ENCODE results near the gene SLC7A9. TPM values are rescaled to one million over a fixed set of nuclear protein-coding genes. Genes with fewer than 3 reads are reported as not detected.
"Not testable (repeated sequence)": the region's sequence is repeated elsewhere in the genome, so short reads cannot be mapped to it uniquely, and the experiment has no call there.

SLC7A9 gene
- polyA plus RNA-seq, 1 donor from 2014 or later, result 2.5 TPM

GRCh38 chr19:32832825-32833224 lies 36.7 kb downstream of the SLC7A9 start:
- H2AFZ ChIP-seq (ENCODE audit: low read depth, low read length); H3F3A ChIP-seq (ENCODE audit: insufficient read depth, low read length, poor library complexity, severe bottlenecking); H3K4me3 ChIP-seq (ENCODE audit: low read length); H3K27ac ChIP-seq (ENCODE audit: low read length); H3K79me2 ChIP-seq (replicated peaks; ENCODE audit: insufficient read depth, low read length); H3K9me3 ChIP-seq (ENCODE audit: low read length); H3K4me2 ChIP-seq (ENCODE audit: low read length); H3K9me2 ChIP-seq (ENCODE audit: insufficient read depth, low read length); H3K36me3 ChIP-seq (ENCODE audit: insufficient read depth, low read length); H3K9ac ChIP-seq (ENCODE audit: low read length); H4K20me1 ChIP-seq (ENCODE audit: insufficient read depth); H3K27me3 ChIP-seq (ENCODE audit: insufficient read depth, low read depth, low read length): not testable (repeated sequence)

GRCh38 chr19:32832094-32832493 lies 37.5 kb downstream of the SLC7A9 start:
- not testable (repeated sequence) for H2AFZ ChIP-seq (ENCODE audit: low read depth, low read length); H3K36me3 ChIP-seq (ENCODE audit: insufficient read depth, low read length); H3K4me2 ChIP-seq (ENCODE audit: low read length); H4K20me1 ChIP-seq (ENCODE audit: insufficient read depth); H3F3A ChIP-seq (ENCODE audit: insufficient read depth, low read length, poor library complexity, severe bottlenecking); H3K27ac ChIP-seq (ENCODE audit: low read length); H3K4me3 ChIP-seq (ENCODE audit: low read length); H3K9me3 ChIP-seq (ENCODE audit: low read length); H3K27me3 ChIP-seq (ENCODE audit: insufficient read depth, low read depth, low read length); H3K9ac ChIP-seq (ENCODE audit: low read length); H3K79me2 ChIP-seq (replicated peaks; ENCODE audit: insufficient read depth, low read length); H3K9me2 ChIP-seq (ENCODE audit: insufficient read depth, low read length)

GRCh38 chr19:32831611-32832010 lies 38.0 kb downstream of the SLC7A9 start:
- H3K9me2 ChIP-seq (ENCODE audit: insufficient read depth, low read length), result no peaks in the 10 kb centered on the region
- no peaks in the 10 kb centered on the region for H3K9me3 ChIP-seq (ENCODE audit: low read length)
- no peaks in the 10 kb centered on the region for H3K36me3 ChIP-seq (ENCODE audit: insufficient read depth, low read length)
- H3F3A ChIP-seq (ENCODE audit: insufficient read depth, low read length, poor library complexity, severe bottlenecking), result no peaks in the 10 kb centered on the region
- no peak overlapping the region for H3K4me2 ChIP-seq (ENCODE audit: low read length)
- no peak overlapping the region for H3K9ac ChIP-seq (ENCODE audit: low read length)
- no peak overlapping the region for H3K27ac ChIP-seq (ENCODE audit: low read length)
- no peak for TF ChIP-seq REST (IDR thresholded peaks at IDR 0.05; ENCODE audit: borderline replicate concordance)
- no peaks in the 10 kb centered on the region for H4K20me1 ChIP-seq (ENCODE audit: insufficient read depth)
- H3K27me3 ChIP-seq (ENCODE audit: insufficient read depth, low read depth, low read length), result no peaks in the 10 kb centered on the region
- H3K79me2 ChIP-seq (replicated peaks; ENCODE audit: insufficient read depth, low read length), result no peaks in the 10 kb centered on the region
- H3K4me3 ChIP-seq (ENCODE audit: low read length), result no peak overlapping the region
- no peak overlapping the region for H2AFZ ChIP-seq (ENCODE audit: low read depth, low read length)

GRCh38 chr19:32830231-32831014 lies 39.1 kb downstream of the SLC7A9 start:
- Histone ChIP-seq H2AFZ (ENCODE audit: low read depth, low read length) (no peak overlapping the region), H4K20me1 (ENCODE audit: insufficient read depth) (no peaks in the 10 kb centered on the region), H3F3A (ENCODE audit: insufficient read depth, low read length, poor library complexity, severe bottlenecking) (no peaks in the 10 kb centered on the region), H3K79me2 (replicated peaks; ENCODE audit: insufficient read depth, low read length) (no peaks in the 10 kb centered on the region), H3K4me2 (ENCODE audit: low read length) (no peak overlapping the region), H3K27ac (ENCODE audit: low read length) (no peak overlapping the region), H3K36me3 (ENCODE audit: insufficient read depth, low read length) (no peaks in the 10 kb centered on the region), H3K9ac (ENCODE audit: low read length) (no peak overlapping the region), H3K9me3 (ENCODE audit: low read length) (no peaks in the 10 kb centered on the region), H3K4me3 (ENCODE audit: low read length) (no peak overlapping the region), H3K27me3 (ENCODE audit: insufficient read depth, low read depth, low read length) (no peaks in the 10 kb centered on the region), H3K9me2 (ENCODE audit: insufficient read depth, low read length) (no peaks in the 10 kb centered on the region)
- TF ChIP-seq EZH2 (IDR thresholded peaks at IDR 0.05; ENCODE audit: borderline replicate concordance, insufficient read depth, low read length, poor library complexity, severe bottlenecking), result no peak
- TF ChIP-seq TAF1 (IDR thresholded peaks at IDR 0.05; ENCODE audit: low read depth), result no peak
- no peak for TF ChIP-seq MXI1 (conservative IDR thresholded peaks at IDR 0.05; ENCODE audit: poor library complexity, severe bottlenecking)
- TF ChIP-seq POLR2AphosphoS5 (IDR thresholded peaks at IDR 0.05), result no peak

Measured in neural cell (in vitro differentiated cells).